ENCODE measurements around the gene PLEKHM3.
A peak's percentile ranks its signal among the peaks of the same experiment; 100 is the strongest.

PLEKHM3 gene

GRCh38 chr2:208025037-208025813 lies at the start of gene PLEKHM3:
Gene PLEKHM3 (minus strand): TSS chr2:208025527. CDS start chr2:208001639, 23,888 bp downstream.
- DNase-seq = peak; percentile 80

- DNase-seq = no peak
Observed at GRCh38 chr2:208074610-208075356, 49.5 kb upstream of the PLEKHM3 start.

DNA sequence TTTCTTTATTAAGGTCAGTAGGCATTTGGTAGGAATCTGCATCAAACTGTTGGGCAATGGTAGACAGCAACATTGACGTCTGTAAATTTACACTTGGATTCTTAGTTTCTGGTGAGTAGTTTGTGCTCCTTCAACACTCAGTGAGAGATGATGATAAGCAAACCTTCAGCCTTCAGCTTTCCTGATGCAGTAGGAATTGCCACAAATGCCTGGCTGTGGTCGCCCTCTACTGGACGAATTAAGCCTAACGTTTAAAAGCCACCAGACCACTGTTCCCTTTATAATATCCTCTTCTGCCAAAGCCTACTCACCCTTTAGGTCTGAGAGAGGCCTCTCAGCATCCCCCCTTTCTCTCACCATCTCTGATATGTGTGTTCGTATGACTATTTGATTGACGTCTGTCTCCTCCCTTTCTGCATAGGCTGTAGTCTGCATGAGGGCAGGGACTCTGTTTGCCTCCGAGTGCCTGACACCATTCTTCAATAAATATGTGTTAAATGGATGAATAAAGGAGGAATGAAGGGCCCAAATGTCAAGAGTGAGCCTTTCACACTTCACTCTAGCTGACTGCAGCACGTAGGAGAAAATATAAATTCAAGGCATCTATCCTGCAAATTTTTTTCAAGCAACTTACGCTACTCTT lies 47.0 kb upstream of the PLEKHM3 start:
- DNase-seq = peak; percentile 17

- DNase-seq = no peak
Observed at GRCh38 chr2:208069186-208069585, 43.9 kb upstream of the PLEKHM3 start.

- no peak for DNase-seq
Observed at GRCh38 chr2:208066016-208066415, 40.7 kb upstream of the PLEKHM3 start.

DNA sequence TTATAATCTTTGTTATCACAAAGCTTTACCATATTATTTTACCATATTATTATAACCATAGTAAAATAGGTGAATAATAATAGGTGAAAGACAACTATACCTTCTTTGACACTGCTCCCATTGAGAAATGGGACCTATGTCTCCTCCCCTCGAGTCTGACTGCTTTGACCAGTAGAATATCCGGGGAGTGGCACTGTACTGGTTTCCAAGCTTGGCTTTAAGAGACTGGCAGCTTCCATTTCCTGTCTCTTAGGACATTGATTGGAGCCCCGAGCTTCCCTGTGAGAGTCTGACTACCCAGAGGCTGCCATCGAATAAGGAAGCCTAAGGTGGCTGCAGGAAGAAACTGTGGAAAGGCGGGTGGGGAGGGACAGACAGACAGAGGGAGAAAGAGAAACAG lies 40.1 kb upstream of the PLEKHM3 start:
- DNase-seq = no peak

GRCh38 chr2:208064220-208064961 lies 39.1 kb upstream of the PLEKHM3 start:
- DNase-seq = no peak

- DNase-seq = no peak
Observed at GRCh38 chr2:208062961-208063360, 37.6 kb upstream of the PLEKHM3 start.

- DNase-seq = no peak
Observed at GRCh38 chr2:208062113-208062512, 36.8 kb upstream of the PLEKHM3 start.

DNA sequence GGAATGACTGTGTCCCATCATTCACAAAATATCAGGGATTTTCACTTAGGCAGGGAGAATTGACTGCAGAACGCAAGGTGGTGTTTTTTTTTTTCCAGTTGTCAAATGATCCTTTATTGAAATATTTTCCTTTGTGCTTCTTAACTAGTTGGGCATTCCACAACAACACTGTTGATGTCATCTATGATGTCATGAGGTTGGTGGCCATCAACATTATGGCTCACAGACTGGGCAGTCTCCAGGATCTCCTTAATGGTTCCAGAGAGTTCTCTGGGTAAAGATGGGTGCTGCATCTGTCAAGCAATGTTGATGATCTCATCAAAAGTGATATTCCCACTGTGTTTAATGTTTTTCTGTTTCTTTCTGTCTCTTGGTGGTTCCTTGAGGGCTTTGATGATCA lies 31.8 kb upstream of the PLEKHM3 start:
- no peak for DNase-seq

DNA sequence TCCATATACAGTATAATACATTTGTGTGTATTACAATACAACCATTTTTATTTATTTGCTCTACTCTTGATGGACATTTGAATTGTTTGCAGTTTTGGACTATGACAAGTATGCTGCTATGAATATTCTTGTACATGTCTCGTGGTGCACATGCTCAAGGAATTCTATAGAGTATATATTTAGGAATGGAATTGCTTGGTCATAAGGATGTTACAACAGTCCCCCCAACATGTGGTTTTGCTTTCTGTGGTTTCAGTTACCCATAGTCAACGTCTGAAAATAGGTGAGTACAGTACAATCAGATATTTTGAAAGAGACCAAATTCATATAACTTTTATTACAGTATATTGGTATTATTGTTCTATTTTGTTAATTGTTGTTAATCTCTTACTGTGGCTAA lies 24.1 kb upstream of the PLEKHM3 start:
- no peak for DNase-seq

DNA sequence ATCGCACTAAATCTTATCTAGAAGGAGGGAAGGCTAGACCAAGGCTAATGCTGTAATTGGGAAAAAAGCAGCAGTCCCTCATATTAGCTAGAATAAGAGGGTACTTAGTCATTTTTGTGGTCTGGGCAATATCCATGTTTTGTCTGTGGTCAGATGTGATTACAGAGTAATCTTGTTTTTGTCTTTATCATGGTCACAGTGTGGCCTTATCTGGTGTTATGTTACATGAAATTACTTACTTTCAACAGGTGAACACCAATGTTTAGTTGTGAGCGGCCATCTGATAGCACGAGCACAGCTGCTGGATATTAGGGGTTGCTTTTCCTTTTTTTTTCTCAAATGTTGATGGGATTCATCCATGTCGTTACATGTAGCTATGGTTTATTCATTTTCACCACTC lies 23.7 kb upstream of the PLEKHM3 start:
- DNase-seq = no peak

GRCh38 chr2:208047840-208048239 lies 22.5 kb upstream of the PLEKHM3 start:
- no peak for DNase-seq

- DNase-seq = no peak
Observed at GRCh38 chr2:208046686-208047085, 21.4 kb upstream of the PLEKHM3 start.

DNA sequence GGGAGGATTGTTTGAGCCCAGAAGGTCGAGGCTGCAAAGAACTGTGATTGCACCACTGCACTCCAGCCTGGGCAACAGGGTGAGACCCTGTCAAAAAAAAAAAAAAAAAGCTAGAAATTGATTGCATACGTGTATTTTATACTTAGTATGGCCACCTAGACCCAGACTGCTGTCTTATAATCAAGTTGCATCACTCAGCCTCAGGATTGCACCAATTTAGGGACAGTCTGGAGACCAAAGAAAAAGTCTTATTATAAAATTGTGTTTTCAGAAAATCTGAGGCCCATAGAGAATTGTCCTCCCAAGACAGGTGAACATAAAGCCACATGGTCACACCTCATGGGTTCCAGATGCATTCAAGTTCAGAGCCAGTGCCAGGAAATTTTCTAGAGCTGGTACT lies 17.1 kb upstream of the PLEKHM3 start:
- DNase-seq = no peak

DNA sequence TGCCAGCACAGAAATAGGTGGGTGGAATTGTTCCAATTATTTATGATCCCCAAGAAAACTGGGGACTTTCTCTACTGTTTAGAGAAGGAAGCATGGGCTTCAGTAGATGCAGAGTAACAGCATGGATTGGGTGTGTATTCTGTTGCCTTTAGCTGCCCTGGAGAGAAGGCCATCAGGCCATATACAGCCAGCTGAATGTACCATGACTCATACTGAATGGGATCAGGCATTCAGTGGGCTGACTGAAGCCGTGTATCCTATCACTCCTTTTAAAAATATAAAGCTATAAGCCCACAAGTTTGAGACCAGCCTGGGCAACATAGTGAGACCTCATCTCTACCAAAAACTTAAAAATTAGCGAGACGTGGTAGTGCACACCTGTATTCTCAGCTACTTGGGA lies 16.7 kb upstream of the PLEKHM3 start:
- DNase-seq = no peak

- peak; percentile 53 for DNase-seq
Observed at GRCh38 chr2:208040199-208041171, 15.2 kb upstream of the PLEKHM3 start.

- DNase-seq = no peak
Observed at GRCh38 chr2:208039376-208040110, 14.2 kb upstream of the PLEKHM3 start.

DNA sequence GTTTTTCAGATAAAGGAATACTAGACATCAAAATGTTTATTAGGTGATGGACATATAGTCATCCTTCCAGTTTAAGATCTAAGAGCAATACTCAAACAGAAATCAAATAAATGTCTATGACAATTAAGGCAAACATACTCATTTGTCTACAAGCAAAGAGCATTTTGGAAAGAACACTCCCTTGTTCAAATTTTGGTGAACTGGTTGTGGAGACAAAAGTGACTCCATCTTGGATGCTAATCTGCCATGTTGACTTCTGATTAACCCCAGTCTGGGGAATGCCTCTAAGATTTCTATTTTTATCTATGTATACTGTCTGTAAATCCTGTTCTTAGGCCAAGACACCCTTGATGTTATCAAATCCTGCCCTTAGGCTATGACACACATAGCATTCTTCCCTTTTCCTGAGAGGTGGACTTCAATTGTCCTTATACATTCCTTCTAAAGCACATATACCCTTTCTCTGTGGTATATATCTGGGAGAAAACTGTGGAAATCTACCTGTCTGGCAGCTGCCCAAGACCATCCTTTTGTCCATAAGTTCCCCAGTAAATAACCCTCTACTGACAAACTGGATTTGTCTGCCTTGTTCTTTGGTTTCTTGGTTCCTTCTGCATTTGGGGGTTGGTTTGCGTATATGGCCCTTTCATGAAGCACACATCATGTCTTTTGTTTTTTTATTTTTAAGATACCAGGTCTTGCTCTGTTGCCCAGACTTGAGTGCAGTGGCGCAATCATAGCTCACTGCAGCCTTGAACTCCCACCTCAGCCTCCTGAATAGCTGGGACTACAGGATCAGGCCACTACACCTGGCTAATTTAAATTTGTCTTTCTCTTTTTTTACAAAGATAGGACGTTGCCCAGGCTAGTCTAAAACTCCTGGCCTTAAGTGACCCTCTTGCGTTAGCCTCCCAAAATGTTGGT lies 12.5 kb upstream of the PLEKHM3 start:
- no peak for DNase-seq

DNA sequence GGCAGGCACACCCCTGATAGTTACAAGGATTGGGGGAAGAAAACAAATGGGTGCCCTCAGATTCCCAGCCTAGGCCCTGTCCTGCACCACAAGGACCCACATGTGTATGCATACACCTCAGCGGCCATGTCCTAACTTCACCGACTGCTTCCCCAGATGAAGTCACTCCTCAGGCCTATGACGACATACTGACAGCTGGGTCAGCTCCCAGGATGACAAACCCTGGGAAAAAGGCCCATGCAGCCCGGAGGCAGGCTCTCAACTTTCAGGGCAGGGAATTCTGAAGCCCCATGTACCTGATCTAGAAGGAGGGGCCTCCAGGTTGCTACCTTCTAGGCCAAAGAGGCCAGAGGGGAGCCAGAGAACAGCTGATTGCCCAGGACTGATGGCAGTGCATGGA lies 11.0 kb upstream of the PLEKHM3 start:
- no peak for DNase-seq

Data from NK-92 treated with Interleukin-12 subunit alpha and Interleukin-12 subunit beta, amount 100 ng/mL, for 24 hours (cell line).